H9 (cell line): ENCODE data around the gene SLC26A2. TPM values are rescaled to one million over a fixed set of nuclear protein-coding genes. Genes with fewer than 3 reads are reported as not detected.

Experiments
- DNase-seq: peaks from one replicate; pipeline ENCODE4 v3.0.0-alpha.2; 2017
- H2AFZ ChIP-seq: one replicate; pipeline ENCODE4 v1.6.1; 2013; ENCODE audit warnings: mild to moderate bottlenecking, low read length, control low read depth, moderate library complexity
- H2AK5ac ChIP-seq: 2 replicates; pipeline ENCODE4 v1.6.1; 2013; ENCODE audit warnings: low read length, control low read depth, mixed read lengths; ENCODE audit not compliant: insufficient read length
- H2BK120ac ChIP-seq: one replicate; pipeline ENCODE4 v1.6.1; 2013; ENCODE audit warnings: low read depth, mild to moderate bottlenecking, low read length, control low read depth, inconsistent platforms; ENCODE audit not compliant: poor library complexity, severe bottlenecking
- H2BK12ac ChIP-seq: 2 replicates; pipeline ENCODE4 v1.6.1; 2013; ENCODE audit warnings: low read length, control low read depth, mixed read lengths, low read depth; ENCODE audit not compliant: insufficient read length
- H2BK15ac ChIP-seq: 2 replicates; pipeline ENCODE4 v1.6.1; 2013; ENCODE audit warnings: low read depth, low read length, control low read depth
- H2BK20ac ChIP-seq: one replicate; pipeline ENCODE4 v1.6.1; 2013; ENCODE audit warnings: low read depth, mild to moderate bottlenecking, low read length, control low read depth, inconsistent platforms; ENCODE audit not compliant: poor library complexity, severe bottlenecking
- H2BK5ac ChIP-seq: 2 replicates; pipeline ENCODE4 v1.6.1; 2013; ENCODE audit warnings: low read length, control low read depth, mixed read lengths; ENCODE audit not compliant: insufficient read length
- H3K14ac ChIP-seq: 2 replicates; pipeline ENCODE4 v1.6.1; 2013; ENCODE audit warnings: low read length, control low read depth; ENCODE audit not compliant: insufficient read depth
- H3K18ac ChIP-seq: 2 replicates; pipeline ENCODE4 v1.6.1; 2013; ENCODE audit warnings: low read depth, mild to moderate bottlenecking, mixed read lengths, low read length, control low read depth; ENCODE audit not compliant: insufficient read length
- H3K23ac ChIP-seq: 2 replicates; pipeline ENCODE4 v1.6.1; 2013; ENCODE audit warnings: low read length, control low read depth, mixed read lengths, low read depth; ENCODE audit not compliant: insufficient read length
- H3K23me2 ChIP-seq: 2 replicates; pipeline ENCODE4 v1.6.1; 2013; ENCODE audit warnings: low read depth, mild to moderate bottlenecking, mixed read lengths, low read length, control low read depth; ENCODE audit not compliant: insufficient read length, poor library complexity, severe bottlenecking
- H3K27ac ChIP-seq: 2 replicates; pipeline ENCODE4 v1.5.1; 2013; ENCODE audit warnings: low read length, control low read depth, mixed read lengths, low read depth; ENCODE audit not compliant: insufficient read length
- H3K27me3 ChIP-seq: 2 replicates; pipeline ENCODE4 v1.6.1; 2013; ENCODE audit warnings: low read length, control low read depth, inconsistent platforms; ENCODE audit not compliant: insufficient read depth
- H3K4ac ChIP-seq: 2 replicates; pipeline ENCODE4 v1.6.1; 2013; ENCODE audit warnings: low read depth, mild to moderate bottlenecking, control low read depth, inconsistent platforms, low read length, moderate library complexity
- H3K4me1 ChIP-seq: 2 replicates; pipeline ENCODE4 v1.6.1; 2013; ENCODE audit warnings: low read length, control low read depth, inconsistent platforms; ENCODE audit not compliant: insufficient read depth
- H3K4me2 ChIP-seq: 2 replicates; pipeline ENCODE4 v1.6.1; 2013; ENCODE audit warnings: low read length, control low read depth, mixed read lengths; ENCODE audit not compliant: insufficient read length, insufficient read depth
- H3K56ac ChIP-seq: 2 replicates; pipeline ENCODE4 v1.6.1; 2013; ENCODE audit warnings: low read depth, mild to moderate bottlenecking, mixed read lengths, low read length, control low read depth; ENCODE audit not compliant: insufficient read length
- H3K79me1 ChIP-seq: 2 replicates; pipeline ENCODE4 v1.6.1; 2013; ENCODE audit warnings: low read depth, mild to moderate bottlenecking, moderate library complexity, low read length, control low read depth, inconsistent platforms; ENCODE audit not compliant: insufficient read depth, poor library complexity, severe bottlenecking
- H3K79me2 ChIP-seq: 2 replicates; pipeline ENCODE4 v1.6.1; 2013; ENCODE audit warnings: low read length, control low read depth, inconsistent platforms; ENCODE audit not compliant: insufficient read depth
- H3K9ac ChIP-seq: 2 replicates; pipeline ENCODE4 v1.6.1; 2013; ENCODE audit warnings: low read length, control low read depth, mixed read lengths; ENCODE audit not compliant: insufficient read length; ENCODE audit errors: extremely low read depth
- H3K9me3 ChIP-seq: one replicate; pipeline ENCODE4 v1.6.1; 2013; ENCODE audit warnings: low read depth, low read length, inconsistent platforms; ENCODE audit not compliant: control insufficient read depth
- H3T11ph ChIP-seq: one replicate; pipeline ENCODE4 v1.6.1; 2013; ENCODE audit warnings: mild to moderate bottlenecking, low read length, control low read depth, inconsistent platforms
- H4K20me1 ChIP-seq: one replicate; pipeline ENCODE4 v1.6.1; 2013; ENCODE audit not compliant: control insufficient read depth, insufficient read length, insufficient read depth
- H4K5ac ChIP-seq: 2 replicates; pipeline ENCODE4 v1.6.1; 2013; ENCODE audit warnings: low read depth, mild to moderate bottlenecking, mixed read lengths, low read length, control low read depth; ENCODE audit not compliant: insufficient read length
- H4K8ac ChIP-seq: replicated peaks from 2 replicates; pipeline ENCODE4 v1.6.1; 2013; ENCODE audit warnings: low read length, control low read depth, mixed read lengths, low read depth; ENCODE audit not compliant: insufficient read length
- H4K91ac ChIP-seq: 2 replicates; pipeline ENCODE4 v1.6.1; 2013; ENCODE audit warnings: low read depth, mild to moderate bottlenecking, moderate library complexity, mixed read lengths, low read length, control low read depth; ENCODE audit not compliant: insufficient read length
- H3K27ac Mint-ChIP-seq, 3 experiments: 2 replicates in 2 of 3; 3 replicates in 1 of 3; pipeline ENCODE4 v1.8.0; 2020 to 2021; ENCODE audit warnings: mixed read lengths in 3 of 3, mild to moderate bottlenecking in 1 of 3, moderate library complexity in 1 of 3
- H3K27me3 Mint-ChIP-seq: 2 replicates; pipeline ENCODE4 v1.8.0; 2021; ENCODE audit warnings: low read depth, mild to moderate bottlenecking, moderate library complexity, mixed read lengths
- H3K36me3 Mint-ChIP-seq, 3 experiments: 2 replicates in 2 of 3; 3 replicates in 1 of 3; pipeline ENCODE4 v1.8.0; 2020 to 2021; ENCODE audit warnings: low read depth in 3 of 3, mixed read lengths in 3 of 3; ENCODE audit not compliant: insufficient read depth in 1 of 3
- H3K4me1 Mint-ChIP-seq, 2 experiments: 2 replicates each; pipeline ENCODE4 v1.8.0; 2020; ENCODE audit warnings: mixed read lengths in 2 of 2
- H3K4me3 Mint-ChIP-seq, 2 experiments: 2 replicates in 1 of 2; 3 replicates in 1 of 2; pipeline ENCODE4 v1.8.0; 2020 to 2021; ENCODE audit warnings: mild to moderate bottlenecking in 2 of 2, mixed read lengths in 2 of 2, moderate library complexity in 1 of 2
- H3K9me3 Mint-ChIP-seq, 2 experiments: 2 replicates in 1 of 2; 3 replicates in 1 of 2; pipeline ENCODE4 v1.8.0; 2020; ENCODE audit warnings: mild to moderate bottlenecking in 2 of 2, mixed read lengths in 2 of 2, moderate library complexity in 1 of 2
- WGBS: extraction: QIAGEN DNeasy Blood & Tissue Kit; methylation state at CpG from one replicate; pipeline ENCODE4 v1.1.7; 2013; ENCODE audit warnings: missing lambda C conversion rate, low lambda C conversion rate, mixed read lengths; ENCODE audit not compliant: insufficient read length; ENCODE audit errors: extremely low coverage; 5-methylcytosine and 5-hydroxymethylcytosine counted together
- total RNA-seq: library from RNA; stranded (reverse); gene quantifications from 2 replicates; pipeline ENCODE4 v1.2.1, GENCODE V29; 2021
- TF ChIP-seq, protein P1 (sequence below): fragments of 200-600 bp; sonication (generic); conservative IDR thresholded peaks from 3 replicates; pipeline ENCODE4 v1.8.0; 2021; ENCODE audit warnings: antibody characterized with exemption, mild to moderate bottlenecking

The SLC26A2 gene
- total RNA-seq, 1 experiment from 2014 or later: 5.9 TPM

DNA sequence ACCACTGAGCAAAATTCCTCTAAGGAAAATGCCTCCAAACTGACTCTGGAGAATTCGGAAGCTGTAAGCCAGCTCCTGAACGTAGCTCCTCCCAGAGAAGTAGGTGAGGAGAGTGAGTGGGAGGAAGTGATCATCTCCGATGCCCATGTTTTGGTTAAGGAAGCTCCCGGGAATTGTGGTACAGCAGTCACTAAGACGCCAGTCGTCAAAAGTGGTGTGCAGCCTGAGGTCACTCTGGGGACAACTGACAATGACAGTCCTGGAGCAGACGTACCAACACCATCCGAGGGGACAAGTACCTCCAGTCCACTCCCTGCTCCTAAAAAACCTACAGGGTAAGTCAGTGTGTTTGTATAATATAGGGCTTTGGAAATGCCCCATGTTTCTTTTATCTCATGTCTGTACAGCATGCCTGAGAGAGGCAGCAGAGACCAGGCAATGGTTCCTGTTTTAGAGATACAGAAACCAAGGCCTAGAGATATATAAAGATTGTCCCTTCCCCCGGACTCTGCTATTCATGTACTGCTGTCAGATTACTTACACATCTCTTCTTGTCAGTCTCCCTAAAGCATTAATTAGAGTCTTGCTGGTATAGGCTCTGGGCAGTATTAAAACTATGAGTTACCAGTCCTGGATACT, 63.9 kb downstream of the SLC26A2 start:
- no peaks in the 10 kb centered on the region for H3K79me1 ChIP-seq
- H2BK15ac ChIP-seq: no peak overlapping the region
- no CpG with 5 or more reads among the region's 9 CpGs for WGBS
- no peak for DNase-seq
- no peak overlapping the region for H2BK5ac ChIP-seq
- H3K9me3 ChIP-seq: no peaks in the 10 kb centered on the region
- no peak overlapping the region for H3K23ac ChIP-seq
- TF ChIP-seq, protein P1, sequence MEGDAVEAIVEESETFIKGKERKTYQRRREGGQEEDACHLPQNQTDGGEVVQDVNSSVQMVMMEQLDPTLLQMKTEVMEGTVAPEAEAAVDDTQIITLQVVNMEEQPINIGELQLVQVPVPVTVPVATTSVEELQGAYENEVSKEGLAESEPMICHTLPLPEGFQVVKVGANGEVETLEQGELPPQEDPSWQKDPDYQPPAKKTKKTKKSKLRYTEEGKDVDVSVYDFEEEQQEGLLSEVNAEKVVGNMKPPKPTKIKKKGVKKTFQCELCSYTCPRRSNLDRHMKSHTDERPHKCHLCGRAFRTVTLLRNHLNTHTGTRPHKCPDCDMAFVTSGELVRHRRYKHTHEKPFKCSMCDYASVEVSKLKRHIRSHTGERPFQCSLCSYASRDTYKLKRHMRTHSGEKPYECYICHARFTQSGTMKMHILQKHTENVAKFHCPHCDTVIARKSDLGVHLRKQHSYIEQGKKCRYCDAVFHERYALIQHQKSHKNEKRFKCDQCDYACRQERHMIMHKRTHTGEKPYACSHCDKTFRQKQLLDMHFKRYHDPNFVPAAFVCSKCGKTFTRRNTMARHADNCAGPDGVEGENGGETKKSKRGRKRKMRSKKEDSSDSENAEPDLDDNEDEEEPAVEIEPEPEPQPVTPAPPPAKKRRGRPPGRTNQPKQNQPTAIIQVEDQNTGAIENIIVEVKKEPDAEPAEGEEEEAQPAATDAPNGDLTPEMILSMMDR: no peak
- no peak overlapping the region for H3K27ac ChIP-seq
- no peaks in the 10 kb centered on the region for H4K20me1 ChIP-seq
- H3K14ac ChIP-seq: no peak overlapping the region
- no peak overlapping the region for H2AK5ac ChIP-seq
- no peak overlapping the region for H3K4me2 ChIP-seq
- H3K27me3 Mint-ChIP-seq: no peaks in the 10 kb centered on the region
- no peaks in the 10 kb centered on the region for H3K9me3 Mint-ChIP-seq
- no peak overlapping the region for H3K27ac Mint-ChIP-seq
- H4K8ac ChIP-seq: no peak overlapping the region
- H3K4me3 Mint-ChIP-seq: no peak overlapping the region
- no peak overlapping the region for H2BK12ac ChIP-seq
- no peaks in the 10 kb centered on the region for H3K23me2 ChIP-seq
- H2BK120ac ChIP-seq: no peak overlapping the region
- peaks cover 2% of the 10 kb centered on the region; the same call in 1 of the 2 replicates for H3K4me1 ChIP-seq
- H3K56ac ChIP-seq: no peak overlapping the region
- peaks cover 17 to 78% (median 54%) of the 10 kb centered on the region in 3 experiments; a peak in 6 of 7 replicates for H3K36me3 Mint-ChIP-seq
- no peak overlapping the region for H4K5ac ChIP-seq
- no peak overlapping the region for H3K4ac ChIP-seq
- H2AFZ ChIP-seq: no peak overlapping the region
- no peaks in the 10 kb centered on the region for H3K79me2 ChIP-seq
- H3K9ac ChIP-seq: no peak overlapping the region
- no peak overlapping the region for H3K18ac ChIP-seq
- no peak overlapping the region for H3T11ph ChIP-seq
- no peaks in the 10 kb centered on the region for H3K27me3 ChIP-seq
- H2BK20ac ChIP-seq: no peak overlapping the region
- H4K91ac ChIP-seq: no peak overlapping the region
- H3K4me1 Mint-ChIP-seq: peaks cover 21 to 29% of the 10 kb centered on the region in 2 experiments
